Natural killer cell (primary cell): Measurements from ENCODE around the gene C1orf35. TPM values are rescaled to one million over a fixed set of nuclear protein-coding genes. Genes with fewer than 3 reads are reported as not detected.

Experiments used
- ATAC-seq, 3 donors: fragments of 150-1000 bp in 2 of 3; fragments of 200-7000 bp in 1 of 3; cut with Tn5 transposase; 1 replicate in 1 of 3; 2 replicates in 2 of 3; pipeline ENCODE4 v1.10.0; 2021; ENCODE audit warnings: mild to moderate bottlenecking in 2 of 3, moderate library complexity in 2 of 3
- DNase-seq, 2 donors: peaks; one replicate each; pipeline versions ENCODE4 v3.0.0 to v3.0.0-alpha.2; 2013 to 2021; ENCODE audit warnings: mixed read lengths in 1 of 2
- H3K27ac ChIP-seq: one replicate; pipeline ENCODE4 v1.5.1; 2013; ENCODE audit warnings: mild to moderate bottlenecking, low read length
- H3K27me3 ChIP-seq: one replicate; pipeline ENCODE4 v1.6.1; 2013; ENCODE audit warnings: low read length; ENCODE audit not compliant: control insufficient read depth, insufficient read depth
- H3K36me3 ChIP-seq: one replicate; pipeline ENCODE4 v1.6.1; 2013; ENCODE audit warnings: low read length; ENCODE audit not compliant: control insufficient read depth, insufficient read depth
- H3K4me1 ChIP-seq: one replicate; pipeline ENCODE4 v1.6.1; 2013; ENCODE audit warnings: low read length; ENCODE audit not compliant: control insufficient read depth, insufficient read depth
- H3K4me3 ChIP-seq: one replicate; pipeline ENCODE4 v1.5.1; 2013; ENCODE audit warnings: low read length
- H3K9me3 ChIP-seq: one replicate; pipeline ENCODE4 v1.6.1; 2013; ENCODE audit warnings: low read length; ENCODE audit not compliant: control insufficient read depth, insufficient read depth
- H3K27ac Mint-ChIP-seq, 2 donors: one replicate each; pipeline ENCODE4 v1.8.0; 2022; ENCODE audit warnings: mild to moderate bottlenecking in 2 of 2, mixed read lengths in 2 of 2, moderate library complexity in 1 of 2
- H3K27me3 Mint-ChIP-seq, 2 donors: one replicate each; pipeline ENCODE4 v1.8.0; 2022; ENCODE audit warnings: low read depth in 2 of 2, mixed read lengths in 2 of 2
- H3K36me3 Mint-ChIP-seq: one replicate; pipeline ENCODE4 v1.8.0; 2022; ENCODE audit warnings: mixed read lengths
- H3K4me1 Mint-ChIP-seq, 2 donors: one replicate each; pipeline ENCODE4 v1.8.0; 2022; ENCODE audit warnings: mixed read lengths in 2 of 2
- H3K4me3 Mint-ChIP-seq: one replicate; pipeline ENCODE4 v1.8.0; 2022; ENCODE audit warnings: mild to moderate bottlenecking, moderate library complexity, mixed read lengths
- H3K9me3 Mint-ChIP-seq, 2 donors: one replicate each; pipeline ENCODE4 v1.8.0; 2022; ENCODE audit warnings: mixed read lengths in 2 of 2
- CTCF ChIP-seq: fragments of 200-600 bp; IDR thresholded peaks from one replicate; pipeline ENCODE4 v1.8.0; 2022; ENCODE audit warnings: antibody characterized with exemption
- WGBS: methylation state at CpG from one replicate; pipeline ENCODE4 v1.1.7; 2013; ENCODE audit warnings: missing lambda C conversion rate; ENCODE audit not compliant: insufficient coverage; 5-methylcytosine and 5-hydroxymethylcytosine counted together
- intact Hi-C: fragments of 100-400 bp; cut with micrococcal nuclease; formaldehyde crosslinking; loops from one replicate; pipeline ENCODE4 v1.14.2; 2022
- total RNA-seq, 4 donors: library from RNA; stranded (reverse); fragments of 120-200 nt in 1 of 4; gene quantifications; one replicate each; pipeline versions ENCODE4 v1.2.3 to v1.2.4, GENCODE V29; 2013 to 2022

The C1orf35 gene
- total RNA-seq, 3 donors from 2014 or later (not counting 1 experiment from before 2014, with no cell fraction given), result 18.9 to 21.6 (median 19.6) TPM

- peak overlapping the region; percentile 95 to 96 for H3K27ac Mint-ChIP-seq
- H3K27me3 ChIP-seq, result no peaks in the 10 kb centered on the region
- ATAC-seq (no peak), DNase-seq (no peak)
- H3K27me3 Mint-ChIP-seq, result no peaks in the 10 kb centered on the region
- peaks cover 35% of the 10 kb centered on the region for H3K36me3 ChIP-seq
- TF ChIP-seq CTCF, result no peak
- peak overlapping the region; percentile 70 for H3K4me3 Mint-ChIP-seq
- whole genome bisulfite sequencing, result 95% methylated on average over 12 of the region's 12 CpGs
- H3K4me3 ChIP-seq, result no peak overlapping the region
- peaks cover 66% of the 10 kb centered on the region for H3K4me1 ChIP-seq
- H3K9me3 ChIP-seq, result no peaks in the 10 kb centered on the region
- no peaks in the 10 kb centered on the region for H3K9me3 Mint-ChIP-seq
- H3K4me1 Mint-ChIP-seq, result peaks cover 22 to 51% of the 10 kb centered on the region in 2 donors
- H3K36me3 Mint-ChIP-seq, result no peaks in the 10 kb centered on the region
- intact Hi-C loops, result no loop called here
- H3K27ac ChIP-seq, result no peak overlapping the region
Measured at GRCh38 chr1:228143480-228144192, 40.5 kb upstream of the C1orf35 start.

GRCh38 chr1:228142701-228143136 is 39.6 kb upstream of the C1orf35 start:
- Mint-ChIP-seq H3K27ac (peak overlapping the region; percentile 95 to 96), H3K4me3 (peak overlapping the region; percentile 70), H3K4me1 (peaks cover 22 to 51% of the 10 kb centered on the region in 2 donors), H3K27me3 (no peaks in the 10 kb centered on the region), H3K36me3 (no peaks in the 10 kb centered on the region), H3K9me3 (no peaks in the 10 kb centered on the region)
- TF ChIP-seq CTCF, result no peak
- WGBS, result 78% methylated on average over 11 of the region's 11 CpGs
- Histone ChIP-seq H3K36me3 (peaks cover 25% of the 10 kb centered on the region), H3K27me3 (no peaks in the 10 kb centered on the region), H3K4me3 (no peak overlapping the region), H3K9me3 (no peaks in the 10 kb centered on the region), H3K4me1 (peaks cover 62% of the 10 kb centered on the region), H3K27ac (peak overlapping the region; percentile 99)
- ATAC-seq (no peak), DNase-seq (no peak)
- intact Hi-C loops, result no loop called here

GRCh38 chr1:228142155-228142691 is 39.1 kb upstream of the C1orf35 start:
- no peak for ATAC-seq
- peak overlapping the region; percentile 99 for H3K27ac ChIP-seq
- 63% methylated on average over 16 of the region's 16 CpGs for WGBS
- H3K27me3 Mint-ChIP-seq, result no peaks in the 10 kb centered on the region
- H3K4me3 ChIP-seq, result peak overlapping the region; percentile 99
- H3K27me3 ChIP-seq, result no peaks in the 10 kb centered on the region
- H3K36me3 Mint-ChIP-seq, result no peaks in the 10 kb centered on the region
- peaks cover 20% of the 10 kb centered on the region for H3K36me3 ChIP-seq
- TF ChIP-seq CTCF, result no peak
- H3K4me1 Mint-ChIP-seq, result peaks cover 22 to 53% of the 10 kb centered on the region in 2 donors
- intact Hi-C loops, result no loop called here
- no peaks in the 10 kb centered on the region for H3K9me3 Mint-ChIP-seq
- H3K27ac Mint-ChIP-seq, result peak overlapping the region; percentile 95 to 96
- H3K4me1 ChIP-seq, result peaks cover 66% of the 10 kb centered on the region
- peak; percentile 16 to 43 for DNase-seq
- peak overlapping the region; percentile 70 for H3K4me3 Mint-ChIP-seq
- no peaks in the 10 kb centered on the region for H3K9me3 ChIP-seq
